ENCODE measurements around the gene AP5Z1.

DNA sequence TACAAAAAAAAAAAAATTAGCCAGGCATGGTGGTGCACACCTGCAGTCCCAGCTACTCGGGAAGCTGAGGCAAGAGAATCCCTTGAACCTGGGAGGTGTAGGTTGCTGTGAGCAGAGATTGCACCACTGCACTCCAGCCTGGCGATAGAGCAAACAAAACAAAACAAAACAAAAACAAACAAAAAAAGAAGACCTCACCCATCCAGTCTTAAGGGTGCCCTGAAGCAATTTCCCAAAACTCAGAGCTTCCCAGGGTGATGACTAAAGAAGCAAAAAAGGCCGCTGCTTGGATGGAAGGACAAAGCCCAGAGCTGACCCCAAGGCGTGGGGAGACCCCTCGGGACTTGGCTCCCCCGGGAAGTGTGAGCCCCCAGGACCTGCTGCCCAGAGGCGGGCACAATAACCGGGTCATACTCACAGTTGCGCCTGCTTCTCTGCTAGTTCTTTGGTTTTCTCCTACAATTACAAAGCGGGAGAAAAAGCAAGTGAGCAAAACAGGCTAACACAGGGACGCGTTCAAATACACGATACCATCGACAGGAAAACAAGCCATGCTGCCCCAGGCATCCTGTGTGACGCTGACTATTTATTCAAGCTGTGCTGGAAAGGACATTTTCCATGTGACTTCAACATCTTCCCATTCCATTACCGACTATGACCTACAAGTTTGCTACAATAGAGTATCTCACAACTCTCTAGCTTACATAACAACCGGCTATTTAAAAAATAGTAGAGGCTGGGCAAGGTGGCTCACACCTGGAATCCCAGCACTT, 56.5 kb downstream of the AP5Z1 start:
- TF ChIP-seq, protein P1, sequence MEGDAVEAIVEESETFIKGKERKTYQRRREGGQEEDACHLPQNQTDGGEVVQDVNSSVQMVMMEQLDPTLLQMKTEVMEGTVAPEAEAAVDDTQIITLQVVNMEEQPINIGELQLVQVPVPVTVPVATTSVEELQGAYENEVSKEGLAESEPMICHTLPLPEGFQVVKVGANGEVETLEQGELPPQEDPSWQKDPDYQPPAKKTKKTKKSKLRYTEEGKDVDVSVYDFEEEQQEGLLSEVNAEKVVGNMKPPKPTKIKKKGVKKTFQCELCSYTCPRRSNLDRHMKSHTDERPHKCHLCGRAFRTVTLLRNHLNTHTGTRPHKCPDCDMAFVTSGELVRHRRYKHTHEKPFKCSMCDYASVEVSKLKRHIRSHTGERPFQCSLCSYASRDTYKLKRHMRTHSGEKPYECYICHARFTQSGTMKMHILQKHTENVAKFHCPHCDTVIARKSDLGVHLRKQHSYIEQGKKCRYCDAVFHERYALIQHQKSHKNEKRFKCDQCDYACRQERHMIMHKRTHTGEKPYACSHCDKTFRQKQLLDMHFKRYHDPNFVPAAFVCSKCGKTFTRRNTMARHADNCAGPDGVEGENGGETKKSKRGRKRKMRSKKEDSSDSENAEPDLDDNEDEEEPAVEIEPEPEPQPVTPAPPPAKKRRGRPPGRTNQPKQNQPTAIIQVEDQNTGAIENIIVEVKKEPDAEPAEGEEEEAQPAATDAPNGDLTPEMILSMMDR (IDR thresholded peaks at IDR 0.05), result no peak
- no peak for TF ChIP-seq POLR2A (IDR thresholded peaks at IDR 0.05)
